Ovary (tissue), 1 donor: ENCODE measurements around the gene SMIM5.

Experiments used
- EP300 ChIP-seq: sonication (generic); formaldehyde crosslinking; IDR thresholded peaks from one replicate; pipeline ENCODE4 v1.6.1; 2017; ENCODE audit warnings: antibody characterized with exemption
- POLR2A ChIP-seq: fragments of 450-650 bp; IDR thresholded peaks from one replicate; pipeline ENCODE4 v1.6.1; 2017; ENCODE audit warnings: antibody characterized with exemption, mild to moderate bottlenecking, moderate library complexity

- TF ChIP-seq POLR2A (no peak), EP300 (no peak)
Observed at GRCh38 chr17:75622771-75623273, 10.4 kb upstream of the SMIM5 start.
